Smooth muscle cell of the brain vasculature (primary cell): ENCODE measurements around the gene C19orf12.

Source experiments
- DNase-seq: peaks from one replicate; pipeline ENCODE4 v3.0.0-alpha.2; 2012; ENCODE audit warnings: low read depth, low spot score

Gene C19orf12

GRCh38 chr19:29664753-29665214 is 50.3 kb downstream of the C19orf12 start:
- no peak for DNase-seq

- no peak for DNase-seq
Observed at GRCh38 chr19:29663861-29664752, 51.0 kb downstream of the C19orf12 start.

- DNase-seq = no peak
Observed at GRCh38 chr19:29662604-29663404, 52.3 kb downstream of the C19orf12 start.

- DNase-seq = no peak
Observed at GRCh38 chr19:29662278-29662603, 52.8 kb downstream of the C19orf12 start.

GRCh38 chr19:29660835-29661234 is 54.2 kb downstream of the C19orf12 start:
- no peak for DNase-seq

- DNase-seq = no peak
Observed at GRCh38 chr19:29658221-29658991, 56.7 kb downstream of the C19orf12 start.

GRCh38 chr19:29655648-29656335 is 59.3 kb downstream of the C19orf12 start:
- no peak for DNase-seq

- DNase-seq = no peak
Observed at GRCh38 chr19:29653398-29653797, 61.7 kb downstream of the C19orf12 start.

- DNase-seq = no peak
Observed at GRCh38 chr19:29651622-29652394, 63.3 kb downstream of the C19orf12 start.

GRCh38 chr19:29650772-29651387 is 64.2 kb downstream of the C19orf12 start:
- DNase-seq = no peak
